Effector memory CD4-positive, alpha-beta T cell (primary cell): ENCODE results near the gene DHRS2.

ENCODE experiments used
- DNase-seq, 3 donors: peaks; one replicate each; pipeline ENCODE4 v3.0.0-alpha.2; 2020
- H3K27ac ChIP-seq: 2 replicates; pipeline ENCODE4 v1.7.0; 2013; ENCODE audit warnings: mild to moderate bottlenecking, low read length, moderate library complexity; ENCODE audit not compliant: insufficient read depth, poor library complexity, severe bottlenecking
- H3K27me3 ChIP-seq: replicated peaks from 2 replicates; pipeline ENCODE4 v1.7.0; 2013; ENCODE audit warnings: mild to moderate bottlenecking, low read length; ENCODE audit not compliant: insufficient read depth, control insufficient read depth, poor library complexity, severe bottlenecking
- H3K36me3 ChIP-seq: 2 replicates; pipeline ENCODE4 v1.7.0; 2013; ENCODE audit warnings: mild to moderate bottlenecking, low read length, moderate library complexity; ENCODE audit not compliant: control insufficient read depth, insufficient read depth
- H3K4me1 ChIP-seq: 2 replicates; pipeline ENCODE4 v1.7.0; 2013; ENCODE audit warnings: low read length, mild to moderate bottlenecking; ENCODE audit not compliant: control insufficient read depth, insufficient read depth, poor library complexity, severe bottlenecking
- H3K4me3 ChIP-seq: 2 replicates; pipeline ENCODE4 v1.7.0; 2013; ENCODE audit warnings: low read length, low read depth, mild to moderate bottlenecking; ENCODE audit not compliant: insufficient read depth, poor library complexity, severe bottlenecking
- H3K9me3 ChIP-seq: 2 replicates; pipeline ENCODE4 v1.7.0; 2013; ENCODE audit warnings: mild to moderate bottlenecking, low read length, moderate library complexity; ENCODE audit not compliant: control insufficient read depth

DHRS2 gene

DNA sequence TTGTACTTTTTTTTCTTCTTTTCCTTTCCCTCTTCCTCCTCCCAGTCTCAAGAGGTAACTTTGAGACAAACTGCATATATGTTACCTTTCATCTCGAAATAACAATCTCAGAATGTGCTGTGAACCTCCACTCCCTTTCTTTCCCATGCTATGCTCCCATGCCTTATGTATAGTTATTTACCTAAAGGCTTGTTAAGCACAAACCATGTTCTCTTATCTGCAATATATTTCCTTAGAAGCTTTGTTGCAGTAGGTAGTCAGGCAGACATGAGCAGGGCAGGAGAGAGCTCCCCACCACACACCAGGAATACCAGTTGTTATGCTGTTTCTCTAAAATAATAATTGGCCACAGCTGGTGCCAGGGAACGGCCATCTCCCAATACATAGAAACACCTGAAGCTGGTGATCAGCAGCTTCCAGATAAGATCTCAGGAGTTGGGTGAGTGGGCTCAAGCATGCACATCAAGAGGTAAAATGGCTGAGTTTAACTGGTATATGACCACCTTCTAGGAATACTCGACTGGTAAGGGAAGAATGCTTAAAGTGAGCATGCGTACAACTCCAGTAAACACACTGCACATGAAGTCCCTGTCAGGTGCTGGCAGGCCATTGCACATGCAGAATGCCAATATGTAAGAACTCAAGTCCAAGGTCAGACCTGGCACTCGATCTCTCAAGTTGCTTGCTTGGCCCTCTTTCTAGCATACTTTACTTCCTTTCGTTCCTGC is 14.8 kb upstream of the DHRS2 start:
- Histone ChIP-seq H3K4me3 (no peak overlapping the region), H3K36me3 (no peaks in the 10 kb centered on the region), H3K27me3 (no peaks in the 10 kb centered on the region), H3K4me1 (no peaks in the 10 kb centered on the region), H3K27ac (no peak overlapping the region), H3K9me3 (no peaks in the 10 kb centered on the region)
- DNase-seq = no peak

- H3K4me3 ChIP-seq = no peak overlapping the region
- H3K9me3 ChIP-seq = no peaks in the 10 kb centered on the region
- DNase-seq = no peak
- no peaks in the 10 kb centered on the region for H3K27me3 ChIP-seq
- H3K27ac ChIP-seq = no peak overlapping the region
- no peaks in the 10 kb centered on the region for H3K4me1 ChIP-seq
- no peaks in the 10 kb centered on the region for H3K36me3 ChIP-seq
Observed at GRCh38 chr14:23621932-23622730, 14.0 kb upstream of the DHRS2 start.

DNA sequence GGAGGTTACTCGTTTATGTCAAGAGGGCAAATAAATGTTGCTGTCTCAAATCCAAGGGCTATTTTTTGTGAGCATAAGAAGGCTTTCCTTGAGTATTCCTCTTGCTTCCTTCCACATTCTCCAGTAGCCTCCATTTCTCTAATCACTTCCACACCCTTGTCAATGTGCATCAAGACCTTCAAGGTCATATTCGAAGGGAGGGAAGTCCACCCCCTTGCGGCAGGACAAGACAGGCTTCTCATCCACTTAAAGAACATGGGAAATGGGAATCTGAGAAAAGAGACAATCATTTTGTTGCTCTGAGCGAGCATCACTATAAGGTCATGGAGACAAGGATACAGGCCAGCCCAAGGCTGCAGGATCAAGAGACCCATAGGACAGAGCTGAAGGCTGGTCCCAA is 13.2 kb upstream of the DHRS2 start:
- no peak overlapping the region for H3K27ac ChIP-seq
- no peak for DNase-seq
- no peaks in the 10 kb centered on the region for H3K27me3 ChIP-seq
- no peak overlapping the region for H3K4me3 ChIP-seq
- H3K36me3 ChIP-seq = no peaks in the 10 kb centered on the region
- no peaks in the 10 kb centered on the region for H3K9me3 ChIP-seq
- no peaks in the 10 kb centered on the region for H3K4me1 ChIP-seq

- no peaks in the 10 kb centered on the region for H3K27me3 ChIP-seq
- H3K4me1 ChIP-seq = no peaks in the 10 kb centered on the region
- H3K9me3 ChIP-seq = no peaks in the 10 kb centered on the region
- no peak overlapping the region for H3K4me3 ChIP-seq
- H3K27ac ChIP-seq = no peak overlapping the region
- H3K36me3 ChIP-seq = no peaks in the 10 kb centered on the region
- no peak for DNase-seq
Observed at GRCh38 chr14:23623962-23624361, 12.2 kb upstream of the DHRS2 start.

- no peak for DNase-seq
- Histone ChIP-seq H3K27ac (no peak overlapping the region), H3K27me3 (no peaks in the 10 kb centered on the region), H3K4me3 (no peak overlapping the region), H3K4me1 (no peaks in the 10 kb centered on the region), H3K9me3 (no peaks in the 10 kb centered on the region), H3K36me3 (no peaks in the 10 kb centered on the region)
Observed at GRCh38 chr14:23624830-23625404, 11.2 kb upstream of the DHRS2 start.

- no peak for DNase-seq
- no peaks in the 10 kb centered on the region for H3K27me3 ChIP-seq
- H3K4me3 ChIP-seq = no peak overlapping the region
- H3K4me1 ChIP-seq = no peaks in the 10 kb centered on the region
- H3K27ac ChIP-seq = no peak overlapping the region
- no peaks in the 10 kb centered on the region for H3K36me3 ChIP-seq
- no peaks in the 10 kb centered on the region for H3K9me3 ChIP-seq
Observed at GRCh38 chr14:23626946-23627345, 9.2 kb upstream of the DHRS2 start.

- Histone ChIP-seq H3K27ac (no peak overlapping the region), H3K9me3 (no peaks in the 10 kb centered on the region), H3K27me3 (no peaks in the 10 kb centered on the region), H3K4me3 (no peak overlapping the region), H3K36me3 (no peaks in the 10 kb centered on the region), H3K4me1 (no peaks in the 10 kb centered on the region)
- DNase-seq = no peak
Observed at GRCh38 chr14:23627961-23628360, 8.2 kb upstream of the DHRS2 start.

DNA sequence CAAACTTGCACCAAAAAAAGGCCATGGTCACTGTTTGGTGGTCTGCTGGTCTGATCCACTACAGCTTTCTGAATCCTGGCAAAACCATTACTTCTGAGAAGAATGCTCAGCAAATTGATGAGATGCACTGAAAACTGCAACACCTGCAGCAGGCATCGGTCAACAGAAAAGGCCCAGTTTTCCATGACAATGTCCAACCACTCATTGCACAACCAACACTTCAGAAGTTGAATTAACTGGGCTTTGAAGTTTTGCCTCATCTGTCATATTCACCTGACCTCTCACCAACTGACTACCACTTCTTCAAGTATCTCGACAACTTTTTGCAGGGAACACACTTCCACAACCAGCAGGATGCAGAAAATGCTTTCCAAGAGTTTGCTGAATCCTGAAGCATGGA is 7.0 kb upstream of the DHRS2 start:
- Histone ChIP-seq H3K27me3 (no peaks in the 10 kb centered on the region), H3K4me3 (no peak overlapping the region), H3K36me3 (no peaks in the 10 kb centered on the region), H3K9me3 (no peaks in the 10 kb centered on the region), H3K4me1 (no peaks in the 10 kb centered on the region), H3K27ac (no peak overlapping the region)
- DNase-seq = no peak

- Histone ChIP-seq H3K36me3 (no peaks in the 10 kb centered on the region), H3K9me3 (no peaks in the 10 kb centered on the region), H3K4me1 (no peaks in the 10 kb centered on the region), H3K27me3 (no peaks in the 10 kb centered on the region), H3K27ac (no peak overlapping the region), H3K4me3 (no peak overlapping the region)
- DNase-seq = no peak
Observed at GRCh38 chr14:23629832-23630396, 6.2 kb upstream of the DHRS2 start.

DNA sequence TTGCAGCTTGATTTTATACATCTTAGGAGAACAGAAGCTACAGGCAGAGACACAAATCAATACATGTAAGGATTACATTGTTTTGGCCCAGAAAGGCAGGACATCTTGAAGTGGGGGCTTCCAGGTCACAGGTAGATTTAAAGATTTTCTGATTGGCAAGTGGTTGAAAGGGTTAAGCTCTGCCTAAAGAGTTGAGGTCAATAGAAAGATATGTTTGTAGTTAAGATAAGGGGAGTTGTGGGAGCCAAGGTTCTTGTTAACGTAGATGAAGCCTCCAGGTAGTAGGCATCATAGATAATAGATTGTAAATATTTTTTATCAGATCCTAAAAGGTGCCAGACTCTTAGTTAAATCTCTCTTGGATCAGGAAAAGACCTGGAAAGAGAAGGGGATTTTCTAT is 5.5 kb upstream of the DHRS2 start:
- Histone ChIP-seq H3K9me3 (no peaks in the 10 kb centered on the region), H3K36me3 (no peaks in the 10 kb centered on the region), H3K27me3 (no peaks in the 10 kb centered on the region), H3K27ac (no peak overlapping the region), H3K4me1 (no peaks in the 10 kb centered on the region), H3K4me3 (no peak overlapping the region)
- DNase-seq = no peak
